GDM1 (cell line): ENCODE measurements around the gene AHI1.

Source experiments
- DNase-seq: peaks from one replicate; lab custom pipeline; 2025; lab: John Stamatoyannopoulos, UW

The AHI1 gene

GRCh38 chr6:135325624-135326424 lies 171.7 kb downstream of the AHI1 start:
- no peak for DNase-seq

GRCh38 chr6:135324531-135324930 lies 173.0 kb downstream of the AHI1 start:
- DNase-seq = no peak

GRCh38 chr6:135323979-135324378 lies 173.6 kb downstream of the AHI1 start:
- no peak for DNase-seq

- peak; percentile 97 for DNase-seq
These were observed 174.3 kb downstream of the AHI1 start for GRCh38 chr6:135323202-135323668.

- peak; percentile 66 for DNase-seq
These were observed 174.9 kb downstream of the AHI1 start for GRCh38 chr6:135322427-135323201.

GRCh38 chr6:135320721-135321621 lies 176.6 kb downstream of the AHI1 start:
- DNase-seq = peak; percentile 17

GRCh38 chr6:135319819-135320218 lies 177.7 kb downstream of the AHI1 start:
- no peak for DNase-seq

GRCh38 chr6:135318738-135319469 lies 178.6 kb downstream of the AHI1 start:
- no peak for DNase-seq

- no peak for DNase-seq
These were observed 183.0 kb downstream of the AHI1 start for GRCh38 chr6:135314543-135314942.

GRCh38 chr6:135311446-135312200 lies 185.9 kb downstream of the AHI1 start:
- no peak for DNase-seq

- no peak for DNase-seq
These were observed 187.2 kb downstream of the AHI1 start for GRCh38 chr6:135310291-135310690.

- no peak for DNase-seq
These were observed 190.7 kb downstream of the AHI1 start for GRCh38 chr6:135306740-135307420.

- no peak for DNase-seq
These were observed 191.4 kb downstream of the AHI1 start for GRCh38 chr6:135306166-135306565.

GRCh38 chr6:135305684-135306083 lies 191.9 kb downstream of the AHI1 start:
- no peak for DNase-seq

- DNase-seq = no peak
These were observed 192.7 kb downstream of the AHI1 start for GRCh38 chr6:135304883-135305282.

- DNase-seq = no peak
These were observed 196.2 kb downstream of the AHI1 start for GRCh38 chr6:135301304-135301703.

- DNase-seq = no peak
These were observed 197.0 kb downstream of the AHI1 start for GRCh38 chr6:135300576-135300975.

GRCh38 chr6:135299256-135299655 lies 198.3 kb downstream of the AHI1 start:
- no peak for DNase-seq

- no peak for DNase-seq
These were observed 199.1 kb downstream of the AHI1 start for GRCh38 chr6:135298455-135298854.

GRCh38 chr6:135296715-135297114 lies 200.8 kb downstream of the AHI1 start:
- no peak for DNase-seq
